H1 (cell line): Measurements from ENCODE around the gene PMM2. TPM values are rescaled to one million over a fixed set of nuclear protein-coding genes. Genes with fewer than 3 reads are reported as not detected.
A peak's percentile ranks its signal among the peaks of the same experiment; 100 is the strongest.

ENCODE experiments used
- CTCF ChIA-PET: fragments of 300-600 bp; sonication (Branson Sonifier 250); formaldehyde crosslinking; loops from one replicate; lab custom pipeline; 2021; ENCODE audit not compliant: partially characterized antibody; lab: Charles Lee
- POLR2A ChIA-PET: fragments of 300-600 bp; sonication (Branson Sonifier 250); formaldehyde crosslinking; loops from one replicate; lab custom pipeline; 2021; ENCODE audit warnings: inconsistent platforms; ENCODE audit not compliant: partially characterized antibody; lab: Charles Lee
- DNase-seq, 2 experiments: peaks; one replicate each; pipeline versions ENCODE4 v3.0.0 to v3.0.0-alpha.2; 2010 to 2022; ENCODE audit warnings: low spot score in 2 of 2, low read depth in 1 of 2, mixed read lengths in 1 of 2
- FAIRE-seq: peaks from 2 replicates; lab custom pipeline; 2011; peaks lifted over from hg19 to GRCh38; lab: Jason Lieb, UNC
- H2AFZ ChIP-seq: 2 replicates; pipeline ENCODE4 v1.8.1; 2012; ENCODE audit warnings: low read length, inconsistent platforms
- H2AK5ac ChIP-seq: 2 replicates; pipeline ENCODE4 v1.6.1; 2013; ENCODE audit warnings: low read depth, low read length
- H2BK120ac ChIP-seq: replicated peaks from 2 replicates; pipeline ENCODE3; 2013; ENCODE audit warnings: low read depth, low read length, inconsistent platforms
- H2BK12ac ChIP-seq: 2 replicates; pipeline ENCODE4 v1.6.1; 2013; ENCODE audit warnings: low read depth, low read length
- H2BK15ac ChIP-seq: 2 replicates; pipeline ENCODE4 v1.6.1; 2013; ENCODE audit warnings: low read length
- H2BK20ac ChIP-seq: 2 replicates; pipeline ENCODE4 v1.6.1; 2013; ENCODE audit warnings: low read length
- H2BK5ac ChIP-seq: 2 replicates; pipeline ENCODE4 v1.6.1; 2013; ENCODE audit warnings: low read depth, low read length
- H3K14ac ChIP-seq: 2 replicates; pipeline ENCODE4 v1.6.1; 2013; ENCODE audit warnings: inconsistent platforms; ENCODE audit not compliant: insufficient read length
- H3K18ac ChIP-seq: 2 replicates; pipeline ENCODE4 v1.6.1; 2013; ENCODE audit warnings: low read length; ENCODE audit errors: extremely low read depth
- H3K23ac ChIP-seq: 2 replicates; pipeline ENCODE4 v1.6.1; 2013; ENCODE audit warnings: inconsistent platforms; ENCODE audit not compliant: insufficient read length
- H3K23me2 ChIP-seq: 2 replicates; pipeline ENCODE4 v1.6.1; 2013; ENCODE audit warnings: low read depth, low read length
- H3K27ac ChIP-seq: 2 replicates; pipeline ENCODE4 v1.6.1; 2011; ENCODE audit warnings: low read depth, low read length, inconsistent platforms
- H3K27me3 ChIP-seq, 4 experiments: replicated peaks in 1 of 4; 1 replicate in 1 of 4; 2 replicates in 3 of 4; pipeline versions ENCODE4 v1.6.1 to v1.8.1; 2011 to 2013; ENCODE audit warnings: low read length in 3 of 4, mild to moderate bottlenecking in 3 of 4, inconsistent platforms in 2 of 4, mixed read lengths in 2 of 4, moderate library complexity in 1 of 4; ENCODE audit not compliant: control insufficient read depth in 3 of 4, insufficient read depth in 3 of 4; ENCODE audit errors: extremely low read depth in 1 of 4
- H3K36me3 ChIP-seq, 4 experiments: 2 replicates each; pipeline versions ENCODE4 v1.6.1 to v1.8.1; 2011 to 2013; ENCODE audit warnings: mild to moderate bottlenecking in 4 of 4, low read length in 3 of 4, moderate library complexity in 2 of 4, control low read depth in 1 of 4, inconsistent platforms in 1 of 4; ENCODE audit not compliant: insufficient read depth in 4 of 4, control insufficient read depth in 2 of 4
- H3K4ac ChIP-seq: replicated peaks from 2 replicates; pipeline ENCODE3; 2013; ENCODE audit warnings: low read length, low read depth, mixed read lengths, inconsistent platforms; ENCODE audit not compliant: insufficient read length
- H3K4me1 ChIP-seq, 4 experiments: replicated peaks in 1 of 4; 1 replicate in 1 of 4; 2 replicates in 3 of 4; pipeline versions ENCODE4 v1.6.1 to v1.8.1; 2011 to 2013; ENCODE audit warnings: low read length in 3 of 4, inconsistent platforms in 2 of 4, mixed read lengths in 1 of 4; ENCODE audit not compliant: insufficient read depth in 4 of 4, control insufficient read depth in 3 of 4
- H3K4me2 ChIP-seq, 2 experiments: 2 replicates each; pipeline versions ENCODE4 v1.6.1 to v1.8.1; 2011 to 2013; ENCODE audit warnings: low read depth in 2 of 2, low read length in 2 of 2, control low read depth in 1 of 2, inconsistent platforms in 1 of 2, mild to moderate bottlenecking in 1 of 2; ENCODE audit not compliant: insufficient read depth in 1 of 2
- H3K4me3 ChIP-seq, 4 experiments: fragments of 200-600, 300-600 bp in 1 of 4; sonication (generic), shearing (Covaris generic), sonication (Bioruptor Twin) in 1 of 4; 2 replicates each; pipeline versions ENCODE4 v1.5.1 to v1.8.1; 2011 to 2016; ENCODE audit warnings: low read length in 4 of 4, low read depth in 3 of 4, control low read depth in 2 of 4, inconsistent platforms in 2 of 4, mild to moderate bottlenecking in 2 of 4, mixed read lengths in 1 of 4, moderate library complexity in 1 of 4; ENCODE audit not compliant: insufficient read depth in 2 of 4; ENCODE audit errors: extremely low read depth in 1 of 4
- H3K56ac ChIP-seq: replicated peaks from 2 replicates; pipeline ENCODE3; 2013; ENCODE audit warnings: low read depth, mild to moderate bottlenecking, mixed read lengths, low read length, inconsistent platforms; ENCODE audit not compliant: insufficient read length
- H3K79me1 ChIP-seq: 2 replicates; pipeline ENCODE4 v1.6.1; 2013; ENCODE audit warnings: low read depth, low read length, control low read depth
- H3K79me2 ChIP-seq, 2 experiments: 2 replicates each; pipeline versions ENCODE4 v1.6.1 to v1.8.1; 2012 to 2013; ENCODE audit warnings: low read length in 2 of 2, mild to moderate bottlenecking in 2 of 2, inconsistent platforms in 1 of 2; ENCODE audit not compliant: insufficient read depth in 2 of 2, control insufficient read depth in 1 of 2
- H3K9ac ChIP-seq, 4 experiments: replicated peaks in 1 of 4; 1 replicate in 1 of 4; 2 replicates in 3 of 4; pipeline versions ENCODE4 v1.6.1 to v1.8.1; 2011 to 2013; ENCODE audit warnings: low read depth in 3 of 4, low read length in 3 of 4, control low read depth in 2 of 4, mild to moderate bottlenecking in 2 of 4, moderate library complexity in 2 of 4, inconsistent platforms in 1 of 4; ENCODE audit errors: extremely low read depth in 1 of 4
- H3K9me3 ChIP-seq, 2 experiments: 2 replicates each; pipeline versions ENCODE4 v1.6.1 to v1.8.1; 2012 to 2013; ENCODE audit warnings: mild to moderate bottlenecking in 2 of 2, moderate library complexity in 2 of 2, control low read depth in 1 of 2, inconsistent platforms in 1 of 2, low read depth in 1 of 2, low read length in 1 of 2, mixed read lengths in 1 of 2; ENCODE audit not compliant: insufficient read depth in 2 of 2
- H4K20me1 ChIP-seq, 2 experiments: replicated peaks in 1 of 2; 2 replicates each; pipeline versions ENCODE3 to v1.8.1; 2011 to 2013; ENCODE audit warnings: inconsistent platforms in 2 of 2, low read length in 2 of 2, mild to moderate bottlenecking in 1 of 2; ENCODE audit not compliant: insufficient read depth in 2 of 2, control insufficient read depth in 1 of 2
- H4K5ac ChIP-seq: 2 replicates; pipeline ENCODE4 v1.6.1; 2013; ENCODE audit warnings: low read length, low read depth, mixed read lengths, inconsistent platforms; ENCODE audit not compliant: insufficient read length
- H4K8ac ChIP-seq: 2 replicates; pipeline ENCODE4 v1.8.0; 2013; ENCODE audit warnings: mild to moderate bottlenecking, moderate library complexity, low read length, inconsistent platforms; ENCODE audit not compliant: insufficient read depth; ENCODE audit errors: extremely low read depth
- H4K91ac ChIP-seq: replicated peaks from 2 replicates; pipeline ENCODE3; 2013; ENCODE audit warnings: low read length, mixed read lengths, inconsistent platforms; ENCODE audit not compliant: insufficient read length
- POLR2AphosphoS5 ChIP-seq: IDR thresholded peaks from 2 replicates; pipeline ENCODE4 v1.6.1; 2011; ENCODE audit warnings: low read depth, low read length
- SIN3A ChIP-seq, 2 experiments: IDR thresholded peaks in 1 of 2; conservative IDR thresholded peaks in 1 of 2; 2 replicates each; pipeline ENCODE4 v1.6.1; 2011 to 2012; ENCODE audit warnings: low read length in 2 of 2, improper control_type of control experiment in 1 of 2, low read depth in 1 of 2, mild to moderate bottlenecking in 1 of 2
- WGBS, 2 experiments: shearing (Covaris generic) in 1 of 2; methylation state at CpG; one replicate each; pipeline versions ENCODE4 v1.1.6 to v1.1.7; 2013 to 2015; ENCODE audit warnings: low lambda C conversion rate in 2 of 2, mixed read lengths in 2 of 2, inconsistent platforms in 1 of 2, low coverage in 1 of 2, missing lambda C conversion rate in 1 of 2; ENCODE audit not compliant: insufficient replicate concordance in 2 of 2, insufficient coverage in 1 of 2, insufficient read length in 1 of 2; ENCODE audit errors: extremely low coverage in 1 of 2, missing lambda C conversion rate in 1 of 2; 5-methylcytosine and 5-hydroxymethylcytosine counted together
- polyA plus RNA-seq, 7 experiments: library from polyadenylated mRNA; depleted of rRNA in 3 of 7; stranded (reverse) in 5 of 7; unstranded in 2 of 7; fragments of >200 nt in 5 of 7; fragments of 200-250 nt in 2 of 7; gene quantifications; 1 replicate in 5 of 7; 2 replicates in 1 of 7; 4 replicates in 1 of 7; pipeline versions ENCODE4 v1.2.1 to v1.2.3, GENCODE V29; 2011 to 2013; ENCODE audit warnings: missing spikeins in 2 of 7, mixed read lengths in 2 of 7
- total RNA-seq: library from RNA; stranded (reverse); fragmentation: NEBNext Ultra II Directional; extraction: Animal tissue kit (Norgen Biotek cat#: 25700); gene quantifications from 2 replicates; pipeline ENCODE4 v1.2.1, GENCODE V29; 2021
- TF ChIP-seq, protein P1 (sequence below): IDR thresholded peaks from 2 replicates; pipeline ENCODE4 v1.6.1; 2012; ENCODE audit warnings: inconsistent platforms

The PMM2 gene
- total and polyA plus RNA-seq, 2 of the 8 experiments (the other 6 are each of a cell fraction or from before 2014, with no cell fraction given) = 26.2 to 49.4 TPM

GRCh38 chr16:8865145-8865882 lies 67.7 kb downstream of the PMM2 start:
- CTCF ChIA-PET = interaction anchor here (1.0 to 10.5 kb wide), 6 partner anchors 9 to 185 kb away, joined by 3 to 90 read pairs (median 11); no protein-coding TSS in a partner anchor
- H3K56ac ChIP-seq = no peak overlapping the region
- peak overlapping the region; percentile 94 for H3K4ac ChIP-seq
- H3K9ac ChIP-seq = no peak overlapping the region; a peak in 1 of 7 replicates
- H2BK12ac ChIP-seq = peak overlapping the region; percentile 92
- H3K36me3 ChIP-seq = peaks cover 0 to 15% (median 4%) of the 10 kb centered on the region in 4 experiments; a peak in 4 of 8 replicates
- H4K5ac ChIP-seq = peak overlapping the region; percentile 47
- peak overlapping the region; percentile 61 for H4K91ac ChIP-seq
- H2BK5ac ChIP-seq = peak overlapping the region; percentile 94; the same call in 1 of the 2 replicates
- no peak overlapping the region for H3K23ac ChIP-seq
- peaks cover 32 to 50% of the 10 kb centered on the region in 2 experiments for H4K20me1 ChIP-seq
- H4K8ac ChIP-seq = no peak overlapping the region
- H3K27me3 ChIP-seq = no peaks in the 10 kb centered on the region
- peak overlapping the region; percentile 37 for H3K14ac ChIP-seq
- TF ChIP-seq SIN3A (conservative IDR thresholded peaks at IDR 0.05 in 1 of 2, IDR thresholded peaks at IDR 0.05 in 1 of 2; ENCODE audit: low read depth in 1 of 2, low read length in 2 of 2) (no peak), POLR2AphosphoS5 (peak; percentile 19; the same call in 1 of the 2 replicates)
- TF ChIP-seq, protein P1, sequence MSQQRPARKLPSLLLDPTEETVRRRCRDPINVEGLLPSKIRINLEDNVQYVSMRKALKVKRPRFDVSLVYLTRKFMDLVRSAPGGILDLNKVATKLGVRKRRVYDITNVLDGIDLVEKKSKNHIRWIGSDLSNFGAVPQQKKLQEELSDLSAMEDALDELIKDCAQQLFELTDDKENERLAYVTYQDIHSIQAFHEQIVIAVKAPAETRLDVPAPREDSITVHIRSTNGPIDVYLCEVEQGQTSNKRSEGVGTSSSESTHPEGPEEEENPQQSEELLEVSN = no peak
- no peaks in the 10 kb centered on the region for H3K9me3 ChIP-seq
- H2AFZ ChIP-seq = no peak overlapping the region
- peak overlapping the region; percentile 58 to 99 for H3K4me2 ChIP-seq
- WGBS, 2 experiments = 80% methylated on average over 14 of the region's 14 CpGs; no CpG with 5 or more reads in 1 of the 2 experiments
- peaks cover 22 to 47% (median 35%) of the 10 kb centered on the region in 4 experiments for H3K4me1 ChIP-seq
- peaks cover 27% of the 10 kb centered on the region for H3K79me1 ChIP-seq
- 0 out of 2 replicates have a peak overlapping the region, but pooled peaks have one; percentile 32 for H2BK20ac ChIP-seq
- H3K23me2 ChIP-seq = peaks cover 23% of the 10 kb centered on the region
- peaks cover 47 to 75% of the 10 kb centered on the region in 2 experiments for H3K79me2 ChIP-seq
- DNase-seq (no peak), FAIRE-seq (no peak)
- POLR2A ChIA-PET = interaction anchor here (0.9 to 29.1 kb wide), 10 partner anchors 7 to 226 kb away, joined by 3 to 456 read pairs (median 6); partner anchors contain the start of genes CARHSP1, HAPSTR1, LITAFD and PMM2
- H3K18ac ChIP-seq = peak overlapping the region; percentile 60
- peak overlapping the region in 2 of 4 experiments; percentile 15 to 74; a peak in 4 of 8 replicates for H3K4me3 ChIP-seq
- H2BK15ac ChIP-seq = peak overlapping the region; percentile 83; the same call in 1 of the 2 replicates
- H3K27ac ChIP-seq = no peak overlapping the region
- peak overlapping the region; percentile 47 for H2BK120ac ChIP-seq
- peak overlapping the region; percentile 86; the same call in 1 of the 2 replicates for H2AK5ac ChIP-seq
